ENCODE results near the gene CA9.

The CA9 gene

GRCh38 chr9:35691757-35692301 lies 18.1 kb downstream of the CA9 start:
- no peak for DNase-seq

- no peak for DNase-seq
These were observed 22.2 kb downstream of the CA9 start for GRCh38 chr9:35695943-35696401.

GRCh38 chr9:35696520-35697215 lies 22.9 kb downstream of the CA9 start:
- peak; percentile 41 to 43 for DNase-seq

- no peak for DNase-seq
These were observed 23.8 kb downstream of the CA9 start for GRCh38 chr9:35697486-35697885.

GRCh38 chr9:35698231-35698630 lies 24.5 kb downstream of the CA9 start:
- no peak for DNase-seq

GRCh38 chr9:35700031-35700430 lies 26.3 kb downstream of the CA9 start:
- no peak for DNase-seq

- no peak for DNase-seq
These were observed 27.2 kb downstream of the CA9 start for GRCh38 chr9:35700942-35701341.

GRCh38 chr9:35702696-35703095 lies 29.0 kb downstream of the CA9 start:
- no peak for DNase-seq

- no peak for DNase-seq
These were observed 30.4 kb downstream of the CA9 start for GRCh38 chr9:35703906-35704672.

- DNase-seq: no peak
These were observed 31.6 kb downstream of the CA9 start for GRCh38 chr9:35705372-35705771.

GRCh38 chr9:35705836-35706430 lies 32.2 kb downstream of the CA9 start:
- DNase-seq: no peak

GRCh38 chr9:35706951-35707350 lies 33.2 kb downstream of the CA9 start:
- DNase-seq: no peak

GRCh38 chr9:35708146-35708545 lies 34.4 kb downstream of the CA9 start:
- no peak for DNase-seq

GRCh38 chr9:35710818-35711500 lies 37.2 kb downstream of the CA9 start:
- no peak for DNase-seq

- no peak for DNase-seq
These were observed 38.0 kb downstream of the CA9 start for GRCh38 chr9:35711501-35712428.

- no peak for DNase-seq
These were observed 39.2 kb downstream of the CA9 start for GRCh38 chr9:35712762-35713400.

GRCh38 chr9:35713578-35713977 lies 39.9 kb downstream of the CA9 start:
- no peak for DNase-seq

GRCh38 chr9:35714123-35714522 lies 40.4 kb downstream of the CA9 start:
- no peak for DNase-seq

GRCh38 chr9:35714579-35715252 lies 41.0 kb downstream of the CA9 start:
- no peak for DNase-seq

GRCh38 chr9:35716230-35716629 lies 42.5 kb downstream of the CA9 start:
- DNase-seq: no peak

Data from activated CD4-positive, alpha-beta T cell treated with anti-CD3 and anti-CD28 coated beads, Interleukin-2, amount 50 U/mL, for 4 hours (primary cell).